PFSK-1 (cell line): ENCODE results near the gene CNTNAP2.

ENCODE experiments used
- FOXP2 ChIP-seq: optimal IDR thresholded peaks from 2 replicates; pipeline ENCODE3; 2011; ENCODE audit warnings: borderline replicate concordance, control low read depth, inconsistent platforms; ENCODE audit not compliant: insufficient read depth; ENCODE audit errors: extremely low read length, extremely low read depth
- POLR2AphosphoS5 ChIP-seq: IDR thresholded peaks from 2 replicates; pipeline ENCODE4 v1.6.1; 2012; ENCODE audit warnings: low read depth, mild to moderate bottlenecking, control low read depth, low read length, moderate library complexity
- REST ChIP-seq, 2 experiments: IDR thresholded peaks; 2 replicates each; pipeline versions ENCODE4 v1.6.1 to v1.8.0; 2011 to 2012; ENCODE audit warnings: low read depth in 2 of 2, low read length in 2 of 2, control low read depth in 1 of 2, inconsistent platforms in 1 of 2, mild to moderate bottlenecking in 1 of 2, moderate library complexity in 1 of 2; ENCODE audit not compliant: insufficient read depth in 1 of 2
- SIN3A ChIP-seq: IDR thresholded peaks from 2 replicates; pipeline ENCODE4 v1.6.1; 2012; ENCODE audit warnings: mild to moderate bottlenecking, low read length, moderate library complexity, borderline replicate concordance; ENCODE audit not compliant: insufficient read depth
- TAF1 ChIP-seq: IDR thresholded peaks from 2 replicates; pipeline ENCODE4 v1.6.1; 2012; ENCODE audit warnings: low read length, control low read depth, borderline replicate concordance; ENCODE audit not compliant: insufficient read depth

Gene CNTNAP2

GRCh38 chr7:147646568-147646967 is 1530.0 kb downstream of the CNTNAP2 start:
- TF ChIP-seq SIN3A (no peak), REST (IDR thresholded peaks at IDR 0.05; ENCODE audit: insufficient read depth in 1 of 2, low read depth in 2 of 2, low read length in 2 of 2) (no peak), TAF1 (no peak), POLR2AphosphoS5 (no peak), FOXP2 (no peak)

- TF ChIP-seq REST (IDR thresholded peaks at IDR 0.05; ENCODE audit: insufficient read depth in 1 of 2, low read depth in 2 of 2, low read length in 2 of 2) (no peak), FOXP2 (no peak), TAF1 (no peak), SIN3A (no peak), POLR2AphosphoS5 (no peak)
Observed at GRCh38 chr7:147650991-147651390, 1534.4 kb downstream of the CNTNAP2 start.

GRCh38 chr7:147651601-147652000 is 1535.0 kb downstream of the CNTNAP2 start:
- TF ChIP-seq REST (IDR thresholded peaks at IDR 0.05; ENCODE audit: insufficient read depth in 1 of 2, low read depth in 2 of 2, low read length in 2 of 2), result no peak
- TF ChIP-seq SIN3A, result no peak
- no peak for TF ChIP-seq POLR2AphosphoS5
- no peak for TF ChIP-seq FOXP2
- TF ChIP-seq TAF1, result no peak

- TF ChIP-seq SIN3A (no peak), TAF1 (no peak), REST (IDR thresholded peaks at IDR 0.05; ENCODE audit: insufficient read depth in 1 of 2, low read depth in 2 of 2, low read length in 2 of 2) (no peak), FOXP2 (no peak), POLR2AphosphoS5 (no peak)
Observed at GRCh38 chr7:147653456-147653855, 1536.9 kb downstream of the CNTNAP2 start.
